Measurements from ENCODE around the gene RGMB. TPM values are rescaled to one million over a fixed set of nuclear protein-coding genes. Genes with fewer than 3 reads are reported as not detected.

Gene RGMB
- total RNA-seq, 1 experiment from 2014 or later = 19.3 TPM

DNA sequence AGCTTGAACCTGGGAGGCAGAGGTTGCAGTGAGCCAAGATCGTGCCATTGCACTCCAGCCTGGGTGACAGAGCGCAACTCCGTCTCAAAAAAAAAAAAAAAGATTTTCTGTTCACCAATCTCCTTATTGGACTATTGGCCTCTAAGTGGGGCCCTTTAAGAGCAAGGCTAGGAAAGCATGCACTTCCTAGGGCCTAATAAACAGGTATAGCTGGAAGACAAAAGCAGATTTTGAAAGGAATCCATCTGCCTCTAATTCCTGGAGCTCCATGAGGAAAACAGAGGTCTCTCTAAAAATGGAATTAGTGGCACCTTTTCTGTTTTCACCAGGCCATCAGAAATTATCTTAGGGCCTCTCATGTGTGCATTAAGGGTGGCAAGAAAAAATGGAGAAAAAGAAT is 70.0 kb downstream of the RGMB start:
- Histone ChIP-seq H3K23ac (ENCODE audit: insufficient read length, low read depth, low read length) (no peak overlapping the region), H2BK5ac (ENCODE audit: insufficient read length, low read length) (no peak overlapping the region), H4K8ac (replicated peaks; ENCODE audit: insufficient read length, low read depth, low read length) (no peak overlapping the region), H2BK20ac (ENCODE audit: low read depth, low read length, poor library complexity, severe bottlenecking) (no peak overlapping the region), H4K20me1 (ENCODE audit: control insufficient read depth, insufficient read depth, insufficient read length) (no peaks in the 10 kb centered on the region), H2AFZ (ENCODE audit: low read length) (no peak overlapping the region), H3K4me1 (ENCODE audit: insufficient read depth, low read length) (no peaks in the 10 kb centered on the region), H3K18ac (ENCODE audit: insufficient read length, low read depth, low read length) (no peak overlapping the region), H3K27me3 (ENCODE audit: insufficient read depth, low read length) (no peaks in the 10 kb centered on the region), H3K4ac (ENCODE audit: low read depth, low read length) (no peak overlapping the region), H4K91ac (ENCODE audit: insufficient read length, low read depth, low read length) (no peak overlapping the region), H3K79me1 (ENCODE audit: insufficient read depth, low read depth, low read length, poor library complexity, severe bottlenecking) (no peaks in the 10 kb centered on the region), H3K23me2 (ENCODE audit: insufficient read length, low read depth, low read length, poor library complexity, severe bottlenecking) (no peaks in the 10 kb centered on the region), H2BK15ac (ENCODE audit: low read depth, low read length) (no peak overlapping the region), H2BK12ac (ENCODE audit: insufficient read length, low read depth, low read length) (no peak overlapping the region), H2BK120ac (ENCODE audit: low read depth, low read length, poor library complexity, severe bottlenecking) (no peak overlapping the region), H3T11ph (ENCODE audit: low read length) (no peak overlapping the region), H3K79me2 (ENCODE audit: insufficient read depth, low read length) (no peaks in the 10 kb centered on the region), H4K5ac (ENCODE audit: insufficient read length, low read depth, low read length) (no peak overlapping the region), H3K4me2 (ENCODE audit: insufficient read depth, insufficient read length, low read length) (no peak overlapping the region), H3K56ac (ENCODE audit: insufficient read length, low read depth, low read length) (no peak overlapping the region), H3K9ac (ENCODE audit: extremely low read depth, insufficient read length, low read length) (no peak overlapping the region), H3K14ac (ENCODE audit: insufficient read depth, low read length) (no peak overlapping the region), H3K9me3 (ENCODE audit: control insufficient read depth, low read depth, low read length) (peaks cover 15% of the 10 kb centered on the region), H2AK5ac (ENCODE audit: insufficient read length, low read length) (no peak overlapping the region), H3K27ac (ENCODE audit: insufficient read length, low read depth, low read length) (no peak overlapping the region)
- peaks cover 0 to 5% of the 10 kb centered on the region in 2 experiments; a peak in 1 of 4 replicates for H3K4me1 Mint-ChIP-seq
- H3K27me3 Mint-ChIP-seq (ENCODE audit: low read depth) = no peaks in the 10 kb centered on the region
- H3K4me3 Mint-ChIP-seq = no peak overlapping the region
- H3K9me3 Mint-ChIP-seq = peaks cover 42 to 46% of the 10 kb centered on the region in 2 experiments
- TF ChIP-seq, protein P1, sequence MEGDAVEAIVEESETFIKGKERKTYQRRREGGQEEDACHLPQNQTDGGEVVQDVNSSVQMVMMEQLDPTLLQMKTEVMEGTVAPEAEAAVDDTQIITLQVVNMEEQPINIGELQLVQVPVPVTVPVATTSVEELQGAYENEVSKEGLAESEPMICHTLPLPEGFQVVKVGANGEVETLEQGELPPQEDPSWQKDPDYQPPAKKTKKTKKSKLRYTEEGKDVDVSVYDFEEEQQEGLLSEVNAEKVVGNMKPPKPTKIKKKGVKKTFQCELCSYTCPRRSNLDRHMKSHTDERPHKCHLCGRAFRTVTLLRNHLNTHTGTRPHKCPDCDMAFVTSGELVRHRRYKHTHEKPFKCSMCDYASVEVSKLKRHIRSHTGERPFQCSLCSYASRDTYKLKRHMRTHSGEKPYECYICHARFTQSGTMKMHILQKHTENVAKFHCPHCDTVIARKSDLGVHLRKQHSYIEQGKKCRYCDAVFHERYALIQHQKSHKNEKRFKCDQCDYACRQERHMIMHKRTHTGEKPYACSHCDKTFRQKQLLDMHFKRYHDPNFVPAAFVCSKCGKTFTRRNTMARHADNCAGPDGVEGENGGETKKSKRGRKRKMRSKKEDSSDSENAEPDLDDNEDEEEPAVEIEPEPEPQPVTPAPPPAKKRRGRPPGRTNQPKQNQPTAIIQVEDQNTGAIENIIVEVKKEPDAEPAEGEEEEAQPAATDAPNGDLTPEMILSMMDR (conservative IDR thresholded peaks at IDR 0.05) = no peak
- H3K36me3 Mint-ChIP-seq (ENCODE audit: insufficient read depth in 1 of 3, low read depth in 3 of 3) = peaks cover 16 to 42% (median 32%) of the 10 kb centered on the region in 3 experiments
- WGBS (ENCODE audit: extremely low coverage, insufficient read length, low lambda C conversion rate) = no CpG with 5 or more reads among the region's 3 CpGs
- DNase-seq = no peak
- H3K27ac Mint-ChIP-seq = no peak overlapping the region
